GM23248 (cell line): ENCODE data around the gene MARCHF7. TPM values are rescaled to one million over a fixed set of nuclear protein-coding genes. Genes with fewer than 3 reads are reported as not detected.

ENCODE experiments used
- DNase-seq: peaks from one replicate; pipeline ENCODE4 v3.0.0-alpha.2; 2015
- H2AFZ ChIP-seq: fragments of 200-600 bp; sonication (generic); 2 replicates; pipeline ENCODE4 v1.6.1; 2016; ENCODE audit warnings: antibody characterized with exemption
- H3F3A ChIP-seq: fragments of 200-600 bp; sonication (generic); 2 replicates; pipeline ENCODE4 v1.6.1; 2016; ENCODE audit warnings: mild to moderate bottlenecking, antibody characterized with exemption, mixed run types; ENCODE audit not compliant: insufficient read depth
- H3K27ac ChIP-seq: fragments of 200-600 bp; sonication (generic); 2 replicates; pipeline ENCODE4 v1.5.1; 2016; ENCODE audit warnings: mild to moderate bottlenecking
- H3K27me3 ChIP-seq: fragments of 200-600 bp; sonication (generic); replicated peaks from 2 replicates; pipeline ENCODE4 v1.6.1; 2016; ENCODE audit warnings: mild to moderate bottlenecking; ENCODE audit not compliant: insufficient read depth
- H3K36me3 ChIP-seq: fragments of 200-600 bp; sonication (generic); 2 replicates; pipeline ENCODE4 v1.6.1; 2016; ENCODE audit warnings: low read depth, mild to moderate bottlenecking
- H3K4me1 ChIP-seq: fragments of 200-600 bp; sonication (generic); 2 replicates; pipeline ENCODE4 v1.6.1; 2016; ENCODE audit warnings: mild to moderate bottlenecking; ENCODE audit not compliant: insufficient read depth
- H3K4me2 ChIP-seq: fragments of 200-600 bp; sonication (generic); one replicate; pipeline ENCODE4 v1.6.1; 2016; ENCODE audit warnings: mild to moderate bottlenecking; ENCODE audit not compliant: unreplicated experiment
- H3K4me3 ChIP-seq: fragments of 200-600 bp; sonication (generic); 2 replicates; pipeline ENCODE4 v1.5.1; 2016; ENCODE audit warnings: mild to moderate bottlenecking
- H3K79me2 ChIP-seq: fragments of 200-600 bp; sonication (generic); 2 replicates; pipeline ENCODE4 v1.6.1; 2016; ENCODE audit warnings: mild to moderate bottlenecking; ENCODE audit not compliant: insufficient read depth
- H3K9ac ChIP-seq: fragments of 200-600 bp; sonication (generic); 2 replicates; pipeline ENCODE4 v1.6.1; 2016; ENCODE audit warnings: mild to moderate bottlenecking
- H3K9me2 ChIP-seq: fragments of 200-600 bp; sonication (generic); 2 replicates; pipeline ENCODE4 v1.6.1; 2016; ENCODE audit warnings: mixed run types, mild to moderate bottlenecking, moderate library complexity; ENCODE audit not compliant: insufficient read depth
- H3K9me3 ChIP-seq: fragments of 200-600 bp; sonication (generic); one replicate; pipeline ENCODE4 v1.6.1; 2017; ENCODE audit warnings: low read depth
- H4K20me1 ChIP-seq: fragments of 200-600 bp; sonication (generic); 2 replicates; pipeline ENCODE4 v1.6.0; 2016; ENCODE audit not compliant: insufficient read depth
- EZH2 ChIP-seq: fragments of 200-600 bp; sonication (generic); IDR thresholded peaks from 2 replicates; pipeline ENCODE4 v1.6.1; 2018; ENCODE audit warnings: antibody characterized with exemption, mild to moderate bottlenecking; ENCODE audit not compliant: insufficient read depth, poor library complexity, severe bottlenecking
- EZH2phosphoT487 ChIP-seq: fragments of 200-600 bp; sonication (generic); IDR thresholded peaks from 2 replicates; pipeline ENCODE4 v1.6.1; 2018; ENCODE audit warnings: antibody characterized with exemption, moderate library complexity, mild to moderate bottlenecking, low read depth; ENCODE audit not compliant: insufficient read depth
- WGBS, 2 experiments: methylation state at CpG; one replicate each; pipeline ENCODE4 v1.1.6; 2015 to 2017; ENCODE audit warnings: low lambda C conversion rate in 2 of 2, low coverage in 1 of 2; ENCODE audit errors: missing lambda C conversion rate in 2 of 2; 5-methylcytosine and 5-hydroxymethylcytosine counted together
- in situ Hi-C: fragments of 300-500 bp; cut with MboI; formaldehyde crosslinking; loops from 2 replicates; pipeline ENCODE4 v1.15.0; 2020
- polyA plus RNA-seq: library from polyadenylated mRNA; unstranded; fragments of >200 nt; fragmentation: Nextera tagmentation; extraction: Ambion mirVana; gene quantifications from 2 replicates; pipeline ENCODE4 v1.2.1, GENCODE V29; 2016
- total RNA-seq: library from RNA; depleted of rRNA; stranded (reverse); fragments of >200 nt; shearing (Covaris generic); gene quantifications from 2 replicates; pipeline ENCODE4 v1.2.3, GENCODE V29; 2014

Gene MARCHF7
- total and polyA plus RNA-seq, 2 experiments from 2014 or later, result 92.7 to 99.3 TPM

- Histone ChIP-seq H3K9ac (no peak overlapping the region), H2AFZ (no peak overlapping the region), H3K9me3 (no peaks in the 10 kb centered on the region), H3K9me2 (no peaks in the 10 kb centered on the region), H3K4me3 (no peak overlapping the region), H3K27me3 (no peaks in the 10 kb centered on the region), H4K20me1 (no peaks in the 10 kb centered on the region), H3K79me2 (no peaks in the 10 kb centered on the region), H3K4me1 (no peaks in the 10 kb centered on the region), H3F3A (no peaks in the 10 kb centered on the region), H3K4me2 (no peak overlapping the region), H3K27ac (no peak overlapping the region), H3K36me3 (no peaks in the 10 kb centered on the region)
- WGBS, 2 experiments, result 84 to 87% methylated on average over 4 of the region's 4 CpGs
- no peak for DNase-seq
- in situ Hi-C loops, result no loop called here
- no peak for TF ChIP-seq EZH2phosphoT487
- no peak for TF ChIP-seq EZH2
Measured at GRCh38 chr2:159695795-159696448, 16.4 kb upstream of the MARCHF7 start.

- Histone ChIP-seq H2AFZ (no peak overlapping the region), H3F3A (no peaks in the 10 kb centered on the region), H3K79me2 (no peaks in the 10 kb centered on the region), H3K4me2 (no peak overlapping the region), H3K9me2 (no peaks in the 10 kb centered on the region), H3K9me3 (no peaks in the 10 kb centered on the region), H3K9ac (no peak overlapping the region), H3K36me3 (no peaks in the 10 kb centered on the region), H3K4me3 (no peak overlapping the region), H3K4me1 (no peaks in the 10 kb centered on the region), H3K27ac (no peak overlapping the region), H3K27me3 (no peaks in the 10 kb centered on the region), H4K20me1 (no peaks in the 10 kb centered on the region)
- DNase-seq, result no peak
- no peak for TF ChIP-seq EZH2
- no peak for TF ChIP-seq EZH2phosphoT487
- 91 to 94% methylated on average over 5 of the region's 5 CpGs for WGBS, 2 experiments
- in situ Hi-C loops, result no loop called here
Measured at GRCh38 chr2:159703491-159703890, 8.8 kb upstream of the MARCHF7 start.

- H3K36me3 ChIP-seq, result no peaks in the 10 kb centered on the region
- no peak overlapping the region for H3K9ac ChIP-seq
- no peaks in the 10 kb centered on the region for H4K20me1 ChIP-seq
- TF ChIP-seq EZH2 (no peak), EZH2phosphoT487 (no peak)
- no peak overlapping the region for H2AFZ ChIP-seq
- no peak overlapping the region for H3K4me2 ChIP-seq
- peaks cover 6% of the 10 kb centered on the region; the same call in 1 of the 2 replicates for H3K79me2 ChIP-seq
- H3K9me3 ChIP-seq, result no peaks in the 10 kb centered on the region
- H3F3A ChIP-seq, result peaks cover 10% of the 10 kb centered on the region
- 91 to 93% methylated on average over 10 of the region's 10 CpGs for WGBS, 2 experiments
- DNase-seq, result no peak
- H3K4me3 ChIP-seq, result no peak overlapping the region
- no peak overlapping the region for H3K27ac ChIP-seq
- peaks cover 11% of the 10 kb centered on the region for H3K4me1 ChIP-seq
- no peaks in the 10 kb centered on the region for H3K9me2 ChIP-seq
- in situ Hi-C loops, result no loop called here
- H3K27me3 ChIP-seq, result no peaks in the 10 kb centered on the region
Measured at GRCh38 chr2:159706385-159706980, 5.8 kb upstream of the MARCHF7 start.

- Histone ChIP-seq H3K9me2 (no peaks in the 10 kb centered on the region), H3K4me3 (no peak overlapping the region), H3K4me2 (no peak overlapping the region), H3F3A (peaks cover 15% of the 10 kb centered on the region), H3K27me3 (no peaks in the 10 kb centered on the region), H3K9me3 (no peaks in the 10 kb centered on the region), H3K79me2 (peaks cover 15% of the 10 kb centered on the region), H2AFZ (no peak overlapping the region), H3K4me1 (peaks cover 11% of the 10 kb centered on the region), H4K20me1 (no peaks in the 10 kb centered on the region), H3K27ac (no peak overlapping the region), H3K36me3 (no peaks in the 10 kb centered on the region), H3K9ac (no peak overlapping the region)
- no peak for TF ChIP-seq EZH2phosphoT487
- no peak for TF ChIP-seq EZH2
- DNase-seq, result no peak
- in situ Hi-C loops, result no loop called here
- 98 to 99% methylated on average over 5 of the region's 5 CpGs for WGBS, 2 experiments
Measured at GRCh38 chr2:159708066-159708760, 4.1 kb upstream of the MARCHF7 start.
